HEK293 (cell line): ENCODE results near the gene ITK.

Source experiments
- CTCF ChIA-PET: fragments of 350-600 bp; formaldehyde crosslinking; extraction: SDS; loops from one replicate; lab custom pipeline; 2021; ENCODE audit warnings: antibody characterized with exemption; lab: Yijun Ruan, JAX
- POLR2A ChIA-PET: fragments of 300-600 bp; formaldehyde crosslinking; extraction: SDS; loops from one replicate; lab custom pipeline; 2020; ENCODE audit warnings: antibody characterized with exemption, inconsistent platforms; lab: Yijun Ruan, JAX
- H3K27ac ChIP-seq: fragments of 200-500 bp; sonication (Bioruptor generic); 2 replicates; pipeline ENCODE4 v1.5.1; 2014; ENCODE audit warnings: low read depth, low read length, control low read depth, inconsistent platforms; ENCODE audit errors: extremely low read depth
- H3K36me3 ChIP-seq, 2 experiments: fragments of 200-500 bp in 1 of 2; sonication (Bioruptor generic) in 1 of 2; 1 replicate in 1 of 2; 2 replicates in 1 of 2; pipeline ENCODE4 v1.5.1; 2014 to 2017; ENCODE audit warnings: inconsistent platforms in 2 of 2, low read length in 2 of 2; ENCODE audit not compliant: control insufficient read depth in 2 of 2, insufficient read depth in 1 of 2
- H3K4me1 ChIP-seq: fragments of 200-500 bp; sonication (Bioruptor generic); 2 replicates; pipeline ENCODE4 v1.5.1; 2014; ENCODE audit warnings: mild to moderate bottlenecking, low read length, inconsistent platforms; ENCODE audit not compliant: control insufficient read depth, insufficient read depth
- H3K4me3 ChIP-seq: 2 replicates; pipeline ENCODE4 v1.5.1; 2011; ENCODE audit warnings: low read depth, mild to moderate bottlenecking, control low read depth, low read length, moderate library complexity
- H3K9me3 ChIP-seq: fragments of 200-500 bp; sonication (Bioruptor generic); 2 replicates; pipeline ENCODE4 v1.5.1; 2014; ENCODE audit warnings: low read depth, low read length, inconsistent platforms; ENCODE audit not compliant: control insufficient read depth, insufficient read depth
- MYNN ChIP-seq: fragments of 450-650 bp; formaldehyde crosslinking; IDR thresholded peaks from 2 replicates; pipeline ENCODE4 v1.5.1; 2016; ENCODE audit warnings: missing biosample characterization, missing genetic modification characterization, borderline replicate concordance
- OVOL3 ChIP-seq: fragments of 450-650 bp; formaldehyde crosslinking; IDR thresholded peaks from 2 replicates; pipeline ENCODE4 v1.5.1; 2016; ENCODE audit warnings: missing biosample characterization, missing genetic modification characterization
- PRDM2 ChIP-seq: fragments of 450-650 bp; formaldehyde crosslinking; IDR thresholded peaks from 2 replicates; pipeline ENCODE4 v1.5.1; 2016; ENCODE audit warnings: missing biosample characterization, missing genetic modification characterization, borderline replicate concordance
- ZBTB17 ChIP-seq: fragments of 450-650 bp; formaldehyde crosslinking; IDR thresholded peaks from 2 replicates; pipeline ENCODE4 v1.5.1; 2016; ENCODE audit warnings: missing biosample characterization, missing genetic modification characterization
- ZBTB49 ChIP-seq: fragments of 450-650 bp; formaldehyde crosslinking; IDR thresholded peaks from 2 replicates; pipeline ENCODE4 v1.5.1; 2016; ENCODE audit warnings: missing biosample characterization, missing genetic modification characterization, low read depth
- ZNF112 ChIP-seq: fragments of 450-650 bp; formaldehyde crosslinking; IDR thresholded peaks from 2 replicates; pipeline ENCODE4 v1.5.0; 2017; ENCODE audit warnings: missing biosample characterization, missing genetic modification characterization
- ZNF121 ChIP-seq: fragments of 450-650 bp; formaldehyde crosslinking; IDR thresholded peaks from 2 replicates; pipeline ENCODE4 v1.5.1; 2016; ENCODE audit warnings: missing biosample characterization, missing genetic modification characterization
- ZNF132 ChIP-seq: fragments of 450-650 bp; formaldehyde crosslinking; IDR thresholded peaks from 2 replicates; pipeline ENCODE4 v1.5.1; 2017; ENCODE audit warnings: missing biosample characterization, missing genetic modification characterization, borderline replicate concordance
- ZNF184 ChIP-seq: fragments of 450-650 bp; IDR thresholded peaks from 2 replicates; pipeline ENCODE4 v1.5.1; 2018; ENCODE audit warnings: missing biosample characterization, mild to moderate bottlenecking, missing genetic modification characterization
- ZNF221 ChIP-seq: fragments of 450-650 bp; formaldehyde crosslinking; IDR thresholded peaks from 2 replicates; pipeline ENCODE4 v1.5.1; 2017; ENCODE audit warnings: missing biosample characterization, missing genetic modification characterization, borderline replicate concordance
- ZNF239 ChIP-seq: fragments of 450-650 bp; formaldehyde crosslinking; IDR thresholded peaks from 2 replicates; pipeline ENCODE4 v1.5.1; 2016; ENCODE audit warnings: missing biosample characterization, missing genetic modification characterization
- ZNF266 ChIP-seq: fragments of 450-650 bp; formaldehyde crosslinking; IDR thresholded peaks from 2 replicates; pipeline ENCODE4 v1.5.1; 2016; ENCODE audit warnings: missing biosample characterization, missing genetic modification characterization, low read depth
- ZNF274 ChIP-seq, 2 experiments: fragments of 200-500 bp in 1 of 2; fragments of 450-650 bp in 1 of 2; sonication (Bioruptor generic) in 1 of 2; formaldehyde crosslinking in 1 of 2; IDR thresholded peaks; 2 replicates each; pipeline versions ENCODE4 v1.5.1 to v1.6.1; 2014 to 2016; ENCODE audit warnings: borderline replicate concordance in 1 of 2, inconsistent platforms in 1 of 2, low read length in 1 of 2, missing biosample characterization in 1 of 2, missing genetic modification characterization in 1 of 2
- ZNF391 ChIP-seq: fragments of 450-650 bp; formaldehyde crosslinking; IDR thresholded peaks from 2 replicates; pipeline ENCODE4 v1.5.1; 2016; ENCODE audit warnings: low read depth, missing biosample characterization, missing genetic modification characterization, borderline replicate concordance
- ZNF394 ChIP-seq: fragments of 450-650 bp; formaldehyde crosslinking; IDR thresholded peaks from 2 replicates; pipeline ENCODE4 v1.5.1; 2016; ENCODE audit warnings: missing biosample characterization, missing genetic modification characterization, mild to moderate bottlenecking, moderate library complexity, borderline replicate concordance
- ZNF518A ChIP-seq: fragments of 450-650 bp; formaldehyde crosslinking; conservative IDR thresholded peaks from 2 replicates; pipeline ENCODE4 v1.5.1; 2016; ENCODE audit warnings: low read depth, missing biosample characterization, missing genetic modification characterization
- ZNF521 ChIP-seq: fragments of 450-650 bp; formaldehyde crosslinking; IDR thresholded peaks from 2 replicates; pipeline ENCODE4 v1.5.1; 2017; ENCODE audit warnings: missing biosample characterization, mild to moderate bottlenecking, missing genetic modification characterization
- ZNF561 ChIP-seq: fragments of 450-650 bp; IDR thresholded peaks from 2 replicates; pipeline ENCODE4 v1.5.1; 2018; ENCODE audit warnings: missing biosample characterization, missing genetic modification characterization, borderline replicate concordance
- ZNF621 ChIP-seq: fragments of 450-650 bp; formaldehyde crosslinking; IDR thresholded peaks from 2 replicates; pipeline ENCODE4 v1.5.1; 2017; ENCODE audit warnings: missing biosample characterization, missing genetic modification characterization
- ZNF623 ChIP-seq: fragments of 450-650 bp; formaldehyde crosslinking; IDR thresholded peaks from 2 replicates; pipeline ENCODE4 v1.5.1; 2016; ENCODE audit warnings: missing biosample characterization, missing genetic modification characterization
- ZNF624 ChIP-seq: fragments of 450-650 bp; formaldehyde crosslinking; IDR thresholded peaks from 2 replicates; pipeline ENCODE4 v1.5.1; 2017; ENCODE audit warnings: missing biosample characterization, missing genetic modification characterization
- ZNF664 ChIP-seq: fragments of 450-650 bp; formaldehyde crosslinking; IDR thresholded peaks from 2 replicates; pipeline ENCODE4 v1.5.1; 2016; ENCODE audit warnings: missing biosample characterization, missing genetic modification characterization
- ZNF76 ChIP-seq: fragments of 450-650 bp; formaldehyde crosslinking; IDR thresholded peaks from 2 replicates; pipeline ENCODE4; 2016; ENCODE audit warnings: low read depth, missing biosample characterization, missing genetic modification characterization, borderline replicate concordance
- ZNF777 ChIP-seq: fragments of 450-650 bp; formaldehyde crosslinking; IDR thresholded peaks from 2 replicates; pipeline ENCODE4 v1.5.1; 2017; ENCODE audit warnings: missing biosample characterization, missing genetic modification characterization, borderline replicate concordance

ITK gene

GRCh38 chr5:157157293-157157891 is 23.2 kb upstream of the ITK start:
- Histone ChIP-seq H3K27ac (no peak overlapping the region), H3K9me3 (no peaks in the 10 kb centered on the region), H3K36me3 (no peaks in the 10 kb centered on the region), H3K4me3 (no peak overlapping the region), H3K4me1 (no peaks in the 10 kb centered on the region)
- CTCF ChIA-PET, result interaction anchor here (1.0 to 1.2 kb wide), 2 partner anchors 9 to 319 kb away, joined by 5 to 6 read pairs; no protein-coding TSS in a partner anchor
- POLR2A ChIA-PET, result no interaction called here
- TF ChIP-seq ZNF521 (no peak), ZBTB17 (no peak), ZNF274 (IDR thresholded peaks at IDR 0.05; ENCODE audit: low read length) (no peak), ZNF274 (tag by site-specific recombination; IDR thresholded peaks at IDR 0.05; ENCODE audit: borderline replicate concordance) (no peak), ZNF121 (no peak), ZNF76 (tag by site-specific recombination) (no peak), OVOL3 (tag by site-specific recombination) (no peak), ZBTB49 (tag by site-specific recombination) (no peak), ZNF266 (peak; percentile 33; the same call in 1 of the 2 replicates), ZNF561 (tag by site-specific recombination) (no peak), ZNF777 (no peak), ZNF184 (tag by site-specific recombination) (no peak), ZNF394 (tag by site-specific recombination) (peak; percentile 73; the same call in 1 of the 2 replicates), ZNF664 (tag by site-specific recombination) (peak; percentile 15; the same call in 1 of the 2 replicates), ZNF391 (tag by site-specific recombination) (no peak), ZNF221 (tag by site-specific recombination) (no peak), ZNF518A (tag by site-specific recombination) (peak; percentile 77), ZNF623 (tag by site-specific recombination) (peak; percentile 52), ZNF621 (tag by site-specific recombination) (no peak), PRDM2 (tag by site-specific recombination) (no peak), ZNF132 (tag by site-specific recombination) (no peak), MYNN (tag by site-specific recombination) (no peak), ZNF624 (tag by site-specific recombination) (no peak), ZNF112 (tag by site-specific recombination) (no peak), ZNF239 (tag by site-specific recombination) (no peak)
